Heart left ventricle (tissue), 16 donors: Measurements from ENCODE around the gene ABLIM2. TPM values are rescaled to one million over a fixed set of nuclear protein-coding genes. Genes with fewer than 3 reads are reported as not detected.

Source experiments
- ATAC-seq, 4 donors: fragments of 200-7000 bp; cut with Tn5 transposase; one replicate each; pipeline ENCODE4 v1.9.1; 2020 to 2022; ENCODE audit warnings: moderate library complexity in 4 of 4, mild to moderate bottlenecking in 3 of 4, moderate number of reproducible peaks in 1 of 4
- DNase-seq, 5 donors: peaks; one replicate each; pipeline ENCODE4 v3.0.0-alpha.2; 2020
- H3K27ac ChIP-seq, 12 donors: fragments of 200-600 bp; sonication (generic) in 4 of 12; one replicate each; pipeline versions ENCODE4 v1.5.0 to v1.8.0; 2016 to 2022; ENCODE audit warnings: mild to moderate bottlenecking in 2 of 12
- H3K27me3 ChIP-seq, 9 donors: fragments of 200-600 bp; sonication (generic) in 2 of 9; one replicate each; pipeline versions ENCODE4 v1.5.1 to v1.8.0; 2016 to 2022; ENCODE audit warnings: mild to moderate bottlenecking in 3 of 9
- H3K36me3 ChIP-seq, 9 donors: fragments of 200-600 bp; sonication (generic) in 2 of 9; one replicate each; pipeline versions ENCODE4 v1.5.0 to v1.8.0; 2018 to 2022; ENCODE audit warnings: mild to moderate bottlenecking in 2 of 9
- H3K4me1 ChIP-seq, 12 donors: fragments of 200-600 bp; sonication (generic) in 4 of 12; one replicate each; pipeline versions ENCODE4 v1.5.0 to v1.8.0; 2016 to 2022; ENCODE audit warnings: mild to moderate bottlenecking in 3 of 12
- H3K4me3 ChIP-seq, 12 donors: fragments of 200-600 bp; sonication (generic) in 4 of 12; one replicate each; pipeline versions ENCODE4 v1.5.0 to v1.8.0; 2017 to 2022; ENCODE audit warnings: mild to moderate bottlenecking in 9 of 12, moderate library complexity in 4 of 12
- H3K9me3 ChIP-seq, 12 donors: fragments of 200-600 bp; sonication (generic) in 4 of 12; one replicate each; pipeline versions ENCODE4 v1.5.0 to v1.8.0; 2016 to 2022; ENCODE audit warnings: mild to moderate bottlenecking in 1 of 12
- POLR2A ChIP-seq, 2 donors: fragments of 450-650 bp; IDR thresholded peaks; one replicate each; pipeline ENCODE4 v1.6.1; 2017; ENCODE audit warnings: antibody characterized with exemption in 2 of 2, mild to moderate bottlenecking in 2 of 2, moderate library complexity in 2 of 2
- WGBS, 4 donors: extraction: QIAGEN DNeasy Blood & Tissue Kit in 2 of 4; methylation state at CpG; one replicate each; pipeline versions ENCODE4 v1.1.5 to v1.1.7; 2013 to 2018; 5-methylcytosine and 5-hydroxymethylcytosine counted together
- intact Hi-C, 10 donors: fragments of 100-400 bp; cut with DNase I; formaldehyde crosslinking; loops; one replicate each; pipeline versions ENCODE4 v1.11.1 to v1.14.2; 2022
- polyA plus RNA-seq, 2 donors: library from polyadenylated mRNA; stranded (reverse); fragments of 200-250 nt; gene quantifications; one replicate each; pipeline ENCODE4 v1.2.3, GENCODE V29; 2013
- total RNA-seq, 9 donors: library from RNA; depleted of rRNA in 2 of 9; stranded (reverse); fragments of >200 nt in 2 of 9; fragmentation: NEBNext Ultra II Directional in 3 of 9; extraction: Animal tissue kit (Norgen Biotek cat#: 25700) in 3 of 9; gene quantifications; one replicate each; pipeline versions ENCODE4 v1.1.0 to v1.2.4, GENCODE V29; 2016 to 2023
- TF ChIP-seq, protein P1 (sequence below), 12 donors: fragments of 200-600 bp; sonication (generic) in 4 of 12; IDR thresholded peaks; one replicate each; pipeline versions ENCODE4 v1.5.0 to v1.8.0; 2018 to 2022; ENCODE audit warnings: antibody characterized with exemption in 12 of 12, mild to moderate bottlenecking in 5 of 12
- donor health status: ischemic (EF 13 %, LVEDD 7.1; RV severe dilation, severe dysfunction).
- donor health status: healthy with polysubstance abuse.
- donor health status: DM: no; HTN: yes; CAD: no.
- donor health status: DM: no; HTN: no; CAD: no.
- donor health status: ischemic (EF 25% LVEDD 6.9; RV normal size, moderate dysfunction).
- donor health status: ischemic (EF 25% LVEDD 5.7; RV mildly dilated, moderate dysfunction).
- donor health status: healthy.
- donor health status: DM: yes; HTN: yes; CAD: no.
- donor health status: ischemic (EF 35%, LVEDD 5.7; RV mildly dilated, moderate dysfunction).
- donor health status: nonischemic (EF 11% LVEDD 7.7; RV severe dilation, severe dysfunction).
- donor health status: DM: yes; HTN: yes; CAD: no.
- donor health status: PGD.
- donor health status: ischemic (EF 29% LVEDD 5.4; RV normal size, mild dysfunction).
- donor health status: nonischemic (EF 23%, LVEDD 6.1; RV moderate dilation, normal function).

Gene ABLIM2
- total and polyA plus RNA-seq, 11 donors, result 11.1 to 27.9 (median 18.4) TPM

DNA sequence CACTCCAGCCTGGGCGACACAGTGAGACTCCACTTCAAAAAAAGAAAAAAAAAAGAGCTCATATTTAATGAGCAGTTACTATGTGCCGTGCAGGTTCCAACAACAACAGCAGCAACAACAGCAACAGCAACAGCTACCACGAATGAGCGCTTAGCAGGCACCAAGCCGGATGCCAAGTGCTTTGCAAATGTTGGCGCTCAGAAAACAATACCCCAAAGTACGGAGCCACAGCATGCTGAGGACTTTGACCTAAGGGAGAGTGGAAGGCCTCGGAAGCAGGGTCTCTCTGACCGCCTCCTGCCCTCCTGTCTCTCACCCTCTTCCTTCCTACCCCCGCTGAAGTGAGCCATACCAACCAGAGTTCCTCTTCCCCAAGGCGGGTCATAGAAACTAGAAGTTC lies 116.7 kb downstream of the ABLIM2 start:
- H3K4me3 ChIP-seq, result no peak overlapping the region
- no peak overlapping the region for H3K27ac ChIP-seq
- H3K4me1 ChIP-seq, result no peaks in the 10 kb centered on the region
- TF ChIP-seq, protein P1, sequence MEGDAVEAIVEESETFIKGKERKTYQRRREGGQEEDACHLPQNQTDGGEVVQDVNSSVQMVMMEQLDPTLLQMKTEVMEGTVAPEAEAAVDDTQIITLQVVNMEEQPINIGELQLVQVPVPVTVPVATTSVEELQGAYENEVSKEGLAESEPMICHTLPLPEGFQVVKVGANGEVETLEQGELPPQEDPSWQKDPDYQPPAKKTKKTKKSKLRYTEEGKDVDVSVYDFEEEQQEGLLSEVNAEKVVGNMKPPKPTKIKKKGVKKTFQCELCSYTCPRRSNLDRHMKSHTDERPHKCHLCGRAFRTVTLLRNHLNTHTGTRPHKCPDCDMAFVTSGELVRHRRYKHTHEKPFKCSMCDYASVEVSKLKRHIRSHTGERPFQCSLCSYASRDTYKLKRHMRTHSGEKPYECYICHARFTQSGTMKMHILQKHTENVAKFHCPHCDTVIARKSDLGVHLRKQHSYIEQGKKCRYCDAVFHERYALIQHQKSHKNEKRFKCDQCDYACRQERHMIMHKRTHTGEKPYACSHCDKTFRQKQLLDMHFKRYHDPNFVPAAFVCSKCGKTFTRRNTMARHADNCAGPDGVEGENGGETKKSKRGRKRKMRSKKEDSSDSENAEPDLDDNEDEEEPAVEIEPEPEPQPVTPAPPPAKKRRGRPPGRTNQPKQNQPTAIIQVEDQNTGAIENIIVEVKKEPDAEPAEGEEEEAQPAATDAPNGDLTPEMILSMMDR (IDR thresholded peaks at IDR 0.05), result no peak
- TF ChIP-seq POLR2A (IDR thresholded peaks at IDR 0.05), result no peak
- H3K36me3 ChIP-seq, result peaks cover 0 to 4% (median 0%) of the 10 kb centered on the region in 9 donors
- intact Hi-C loops, result no loop called here
- H3K27me3 ChIP-seq, result no peaks in the 10 kb centered on the region
- H3K9me3 ChIP-seq, result no peaks in the 10 kb centered on the region
- ATAC-seq, result no peak
- 83 to 92% (median 85%) methylated on average over 11 of the region's 11 CpGs for WGBS, 4 donors
- peak in 1 of 5 donors; percentile 4 for DNase-seq

DNA sequence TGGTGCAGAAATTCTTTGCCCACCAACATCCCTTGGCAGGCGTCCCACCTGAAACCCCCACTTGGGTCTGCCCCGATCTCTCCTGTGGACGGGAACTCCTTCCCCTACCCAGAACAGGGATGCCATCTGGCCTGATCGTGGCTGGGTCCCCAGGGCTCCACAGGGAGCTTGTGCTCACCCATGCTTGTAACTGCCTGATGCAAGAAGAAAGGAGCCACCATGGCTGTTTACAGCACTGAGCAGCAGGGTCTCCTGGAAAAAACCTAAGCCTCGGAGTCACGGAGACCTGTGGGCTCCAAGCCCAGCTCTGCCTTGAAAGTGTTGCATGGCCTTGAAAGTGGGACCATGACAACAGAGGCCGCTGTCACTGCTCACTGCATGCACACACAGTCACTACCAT lies 117.4 kb downstream of the ABLIM2 start:
- H3K27ac ChIP-seq, result no peak overlapping the region
- no peaks in the 10 kb centered on the region for H3K4me1 ChIP-seq
- intact Hi-C loops, result no loop called here
- no peaks in the 10 kb centered on the region for H3K9me3 ChIP-seq
- peaks cover 0 to 4% (median 0%) of the 10 kb centered on the region in 9 donors for H3K36me3 ChIP-seq
- DNase-seq (peak in 1 of 5 donors; percentile 7), ATAC-seq (no peak)
- H3K27me3 ChIP-seq, result no peaks in the 10 kb centered on the region
- H3K4me3 ChIP-seq, result no peak overlapping the region
- TF ChIP-seq POLR2A (IDR thresholded peaks at IDR 0.05), result no peak
- TF ChIP-seq, protein P1 (IDR thresholded peaks at IDR 0.05), result no peak
- 91 to 100% (median 93%) methylated on average over 7 of the region's 7 CpGs for WGBS, 4 donors

DNA sequence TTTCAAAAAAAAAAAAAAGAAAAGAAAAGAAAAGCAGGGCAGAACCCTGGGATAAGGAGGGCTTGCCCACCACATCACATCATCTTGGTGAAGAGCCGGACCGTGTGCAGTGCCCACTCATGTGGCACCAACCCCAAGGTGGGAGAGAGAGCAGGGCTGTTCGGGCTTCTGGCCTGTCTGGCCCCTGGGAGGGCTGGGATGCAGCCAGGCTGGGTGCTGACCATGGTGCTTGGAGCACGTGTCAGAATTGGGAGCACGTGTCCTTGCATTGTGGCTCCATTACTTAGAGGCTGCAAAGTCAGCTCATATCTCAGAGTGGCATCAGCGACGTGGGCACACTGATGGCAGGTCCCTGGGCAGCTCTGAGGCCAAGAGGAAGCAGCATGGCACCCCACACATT lies 118.0 kb downstream of the ABLIM2 start:
- intact Hi-C loops, result no loop called here
- WGBS, 4 donors, result 65 to 77% (median 73%) methylated on average over 7 of the region's 7 CpGs
- Histone ChIP-seq H3K36me3 (peaks cover 0 to 7% (median 0%) of the 10 kb centered on the region in 9 donors), H3K4me3 (no peak overlapping the region), H3K9me3 (no peaks in the 10 kb centered on the region), H3K4me1 (no peaks in the 10 kb centered on the region), H3K27me3 (no peaks in the 10 kb centered on the region), H3K27ac (no peak overlapping the region)
- no peak for DNase-seq
- no peak for ATAC-seq
- TF ChIP-seq, protein P1 (IDR thresholded peaks at IDR 0.05), result no peak
- TF ChIP-seq POLR2A (IDR thresholded peaks at IDR 0.05), result no peak

DNA sequence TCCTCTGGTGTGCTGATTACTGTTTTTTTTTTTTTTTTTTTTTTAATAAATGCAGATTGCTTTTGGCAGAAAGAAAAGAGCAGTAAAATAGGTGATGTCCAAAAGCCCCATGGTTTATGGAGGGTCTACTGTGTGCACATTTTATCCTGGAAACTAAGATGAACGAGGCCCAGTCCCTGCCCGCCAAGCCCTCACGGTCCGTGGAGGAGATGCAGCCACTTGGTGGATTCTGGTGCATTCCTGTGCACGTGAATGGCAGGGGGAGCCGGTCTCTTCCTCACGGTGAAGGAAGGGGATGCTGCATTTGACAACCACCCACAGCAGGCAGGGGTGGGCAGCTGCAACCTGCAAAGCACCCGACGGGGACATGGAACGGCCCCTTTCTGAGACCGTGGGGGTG lies 118.8 kb downstream of the ABLIM2 start:
- H3K27me3 ChIP-seq, result no peaks in the 10 kb centered on the region
- ATAC-seq (no peak), DNase-seq (no peak)
- WGBS, 4 donors, result 83 to 88% (median 86%) methylated on average over 11 of the region's 11 CpGs
- H3K9me3 ChIP-seq, result no peaks in the 10 kb centered on the region
- peaks cover 0 to 9% (median 0%) of the 10 kb centered on the region in 9 donors for H3K36me3 ChIP-seq
- H3K27ac ChIP-seq, result no peak overlapping the region
- H3K4me3 ChIP-seq, result no peak overlapping the region
- no peaks in the 10 kb centered on the region for H3K4me1 ChIP-seq
- intact Hi-C loops, result no loop called here
- no peak for TF ChIP-seq POLR2A (IDR thresholded peaks at IDR 0.05)
- TF ChIP-seq, protein P1 (IDR thresholded peaks at IDR 0.05), result no peak
